Sigmoid colon (tissue), 7 donors: ENCODE results near the gene OR10D3. TPM values are rescaled to one million over a fixed set of nuclear protein-coding genes. Genes with fewer than 3 reads are reported as not detected.

ENCODE experiments used
- DNase-seq: peaks from one replicate; pipeline ENCODE4 v3.0.0-alpha.2; 2019
- H3K27ac ChIP-seq, 4 donors: fragments of 200-600 bp; sonication (generic); one replicate each; pipeline ENCODE4 v1.5.1; 2016 to 2019; ENCODE audit warnings: mild to moderate bottlenecking in 1 of 4
- H3K27me3 ChIP-seq, 3 donors: fragments of 200-600 bp; sonication (generic); one replicate each; pipeline ENCODE4 v1.5.1; 2019; ENCODE audit warnings: mild to moderate bottlenecking in 1 of 3
- H3K36me3 ChIP-seq, 4 donors: fragments of 200-600 bp; sonication (generic); one replicate each; pipeline ENCODE4 v1.5.1; 2016 to 2019
- H3K4me1 ChIP-seq, 4 donors: fragments of 200-600 bp; sonication (generic); one replicate each; pipeline ENCODE4 v1.5.1; 2017 to 2019
- H3K4me3 ChIP-seq, 4 donors: fragments of 200-600 bp; sonication (generic); one replicate each; pipeline ENCODE4 v1.5.1; 2017 to 2019; ENCODE audit warnings: mild to moderate bottlenecking in 2 of 4, moderate library complexity in 1 of 4
- H3K9me3 ChIP-seq, 4 donors: fragments of 200-600 bp in 3 of 4; sonication (generic) in 3 of 4; one replicate each; pipeline versions ENCODE4 v1.5.1 to v1.6.1; 2013 to 2019
- CTCF ChIP-seq, 4 experiments: fragments of 450-650 bp in 3 of 4; fragments of 200-600 bp in 1 of 4; IDR thresholded peaks; one replicate each; pipeline ENCODE4 v1.5.1; 2016 to 2019; ENCODE audit warnings: antibody characterized with exemption in 4 of 4, mild to moderate bottlenecking in 3 of 4, moderate library complexity in 2 of 4
- EP300 ChIP-seq, 4 donors: sonication (generic); formaldehyde crosslinking; IDR thresholded peaks; one replicate each; pipeline ENCODE4 v1.6.1; 2017; ENCODE audit warnings: antibody characterized with exemption in 4 of 4
- POLR2A ChIP-seq, 2 donors: fragments of 450-650 bp; IDR thresholded peaks; one replicate each; pipeline ENCODE4 v1.6.1; 2016; ENCODE audit warnings: antibody characterized with exemption in 2 of 2, mild to moderate bottlenecking in 2 of 2, moderate library complexity in 2 of 2
- POLR2AphosphoS5 ChIP-seq, 4 donors: sonication (generic); formaldehyde crosslinking; IDR thresholded peaks; one replicate each; pipeline ENCODE4 v1.6.1; 2017; ENCODE audit warnings: antibody characterized with exemption in 4 of 4
- WGBS, 2 donors: extraction: QIAGEN DNeasy Blood & Tissue Kit; methylation state at CpG; one replicate each; pipeline ENCODE4 v1.1.7; 2013; 5-methylcytosine and 5-hydroxymethylcytosine counted together
- intact Hi-C: fragments of 100-400 bp; cut with DNase I; formaldehyde crosslinking; loops from one replicate; pipeline ENCODE4 v1.15.1; 2023
- polyA plus RNA-seq, 3 donors: library from polyadenylated mRNA; stranded (reverse); fragments of 200-250 nt; gene quantifications; one replicate each; pipeline ENCODE4 v1.2.3, GENCODE V29; 2013
- total RNA-seq, 4 donors: library from RNA; depleted of rRNA; stranded (reverse); fragments of >200 nt; gene quantifications; one replicate each; pipeline ENCODE4 v1.1.0, GENCODE V29; 2016
- donor health status: healthy with polysubstance abuse.
- donor health status: Bipolar disorder and iron deficiency.
- donor health status: healthy.

The OR10D3 gene
- total and polyA plus RNA-seq, 7 donors: not detected

- no peaks in the 10 kb centered on the region for H3K4me1 ChIP-seq
- no peaks in the 10 kb centered on the region for H3K9me3 ChIP-seq
- H3K36me3 ChIP-seq: no peaks in the 10 kb centered on the region
- intact Hi-C loops: loop anchor here (5.0 kb wide), 1 partner anchor 127 kb away; no protein-coding TSS in a partner anchor
- 92 to 93% methylated on average over 7 of the region's 7 CpGs for WGBS, 2 donors
- DNase-seq: no peak
- H3K27ac ChIP-seq: no peak overlapping the region
- TF ChIP-seq POLR2AphosphoS5 (IDR thresholded peaks at IDR 0.05): no peak
- TF ChIP-seq POLR2A (IDR thresholded peaks at IDR 0.05): no peak
- TF ChIP-seq EP300 (IDR thresholded peaks at IDR 0.05): no peak
- no peak for TF ChIP-seq CTCF (IDR thresholded peaks at IDR 0.05)
- no peaks in the 10 kb centered on the region for H3K27me3 ChIP-seq
- H3K4me3 ChIP-seq: no peak overlapping the region
Observed at GRCh38 chr11:124198897-124199296, 15.8 kb downstream of the OR10D3 start.

DNA sequence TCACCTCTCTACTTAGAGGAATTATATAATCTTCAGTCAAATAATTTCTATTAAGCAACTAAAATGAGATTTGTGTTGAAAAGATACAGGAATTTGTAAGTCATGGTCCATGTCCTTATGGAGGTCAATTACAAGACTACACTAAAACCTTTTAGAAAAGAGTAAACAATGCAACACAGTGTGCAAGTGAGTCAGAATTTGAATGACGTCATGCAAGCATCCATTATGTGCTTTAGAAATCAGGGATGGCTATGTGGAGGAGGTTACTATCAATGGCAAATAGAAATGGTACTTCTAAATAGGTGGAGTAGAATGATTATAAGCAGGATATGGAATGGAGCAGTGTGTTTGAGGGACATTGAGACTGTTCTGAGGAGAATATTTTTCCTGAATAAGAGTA, 16.6 kb downstream of the OR10D3 start:
- WGBS, 2 donors: 62 to 78% methylated on average over 1 of the region's 1 CpG
- Histone ChIP-seq H3K4me3 (no peak overlapping the region), H3K9me3 (no peaks in the 10 kb centered on the region), H3K27me3 (no peaks in the 10 kb centered on the region), H3K36me3 (no peaks in the 10 kb centered on the region), H3K4me1 (no peaks in the 10 kb centered on the region), H3K27ac (no peak overlapping the region)
- TF ChIP-seq POLR2A (IDR thresholded peaks at IDR 0.05) (no peak), EP300 (IDR thresholded peaks at IDR 0.05) (no peak), POLR2AphosphoS5 (IDR thresholded peaks at IDR 0.05) (no peak), CTCF (IDR thresholded peaks at IDR 0.05) (no peak)
- DNase-seq: no peak
- intact Hi-C loops: loop anchor here (5.0 kb wide), 1 partner anchor 127 kb away; no protein-coding TSS in a partner anchor

DNA sequence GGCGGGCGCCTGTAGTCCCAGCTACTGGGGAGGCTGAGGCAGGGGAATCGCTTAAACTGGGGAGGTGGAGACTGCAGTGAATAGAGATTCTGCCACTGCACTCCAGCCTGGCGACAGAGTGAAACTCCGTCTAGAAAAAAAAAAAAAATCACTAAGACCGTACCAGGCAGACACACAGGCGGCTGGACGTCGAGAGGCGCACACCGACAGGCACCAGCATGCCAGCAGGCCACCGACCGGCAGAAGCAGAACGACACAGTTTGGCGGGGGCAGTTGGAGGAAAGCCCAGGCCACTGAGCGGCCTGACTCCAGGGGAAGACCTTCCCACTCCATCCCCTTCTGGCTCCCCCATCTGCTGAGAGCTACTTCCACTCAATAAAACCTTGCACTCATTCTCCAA, 17.5 kb downstream of the OR10D3 start:
- no peaks in the 10 kb centered on the region for H3K4me1 ChIP-seq
- no peak overlapping the region for H3K4me3 ChIP-seq
- intact Hi-C loops: no loop called here
- H3K36me3 ChIP-seq: no peaks in the 10 kb centered on the region
- 96 to 99% methylated on average over 16 of the region's 16 CpGs for WGBS, 2 donors
- no peaks in the 10 kb centered on the region for H3K9me3 ChIP-seq
- no peaks in the 10 kb centered on the region for H3K27me3 ChIP-seq
- no peak for TF ChIP-seq CTCF (IDR thresholded peaks at IDR 0.05)
- TF ChIP-seq POLR2AphosphoS5 (IDR thresholded peaks at IDR 0.05): no peak
- no peak for TF ChIP-seq EP300 (IDR thresholded peaks at IDR 0.05)
- TF ChIP-seq POLR2A (IDR thresholded peaks at IDR 0.05): no peak
- no peak for DNase-seq
- no peak overlapping the region for H3K27ac ChIP-seq

GRCh38 chr11:124202951-124203350, 19.8 kb downstream of the OR10D3 start:
- Histone ChIP-seq H3K27me3 (no peaks in the 10 kb centered on the region), H3K4me3 (no peak overlapping the region), H3K27ac (no peak overlapping the region), H3K36me3 (no peaks in the 10 kb centered on the region), H3K9me3 (no peaks in the 10 kb centered on the region), H3K4me1 (no peaks in the 10 kb centered on the region)
- WGBS, 2 donors: 62 to 74% methylated on average over 3 of the region's 3 CpGs
- no peak for TF ChIP-seq EP300 (IDR thresholded peaks at IDR 0.05)
- no peak for TF ChIP-seq CTCF (IDR thresholded peaks at IDR 0.05)
- no peak for TF ChIP-seq POLR2A (IDR thresholded peaks at IDR 0.05)
- no peak for TF ChIP-seq POLR2AphosphoS5 (IDR thresholded peaks at IDR 0.05)
- no peak for DNase-seq
- intact Hi-C loops: no loop called here

GRCh38 chr11:124204008-124204407, 20.9 kb downstream of the OR10D3 start:
- Histone ChIP-seq H3K4me3 (no peak overlapping the region), H3K4me1 (no peaks in the 10 kb centered on the region), H3K27ac (no peak overlapping the region), H3K27me3 (no peaks in the 10 kb centered on the region), H3K9me3 (no peaks in the 10 kb centered on the region), H3K36me3 (no peaks in the 10 kb centered on the region)
- TF ChIP-seq POLR2A (IDR thresholded peaks at IDR 0.05): no peak
- TF ChIP-seq CTCF (IDR thresholded peaks at IDR 0.05): no peak
- no peak for TF ChIP-seq POLR2AphosphoS5 (IDR thresholded peaks at IDR 0.05)
- TF ChIP-seq EP300 (IDR thresholded peaks at IDR 0.05): no peak
- DNase-seq: no peak
- WGBS, 2 donors: 91 to 93% methylated on average over 5 of the region's 5 CpGs
- intact Hi-C loops: no loop called here
